Activated B cell treated with CpG ODN at 0.5 μM for 24 hours (primary cell): ENCODE data around the gene PRRC2A. TPM values are rescaled to one million over a fixed set of nuclear protein-coding genes. Genes with fewer than 3 reads are reported as not detected.
A peak's percentile ranks its signal among the peaks of the same experiment; 100 is the strongest.

Experiments
- ATAC-seq: fragments of 200-7000 bp; cut with Tn5 transposase; one replicate; pipeline ENCODE4 v1.10.0; 2021; ENCODE audit warnings: low read depth, mild to moderate bottlenecking, moderate library complexity
- CTCF ChIA-PET: fragments of 350-600 bp; sonication (Branson Sonifier 250); formaldehyde crosslinking; loops from one replicate; lab custom pipeline; 2021; ENCODE audit warnings: antibody characterized with exemption; lab: Charles Lee
- POLR2A ChIA-PET: fragments of 350-600 bp; sonication (Branson Sonifier 250); formaldehyde crosslinking; loops from one replicate; lab custom pipeline; 2021; ENCODE audit warnings: antibody characterized with exemption; lab: Charles Lee
- DNase-seq: peaks from one replicate; pipeline ENCODE4 v3.0.0; 2022
- H3K27ac Mint-ChIP-seq: one replicate; pipeline ENCODE4 v1.8.0; 2020; ENCODE audit warnings: mixed read lengths
- H3K27me3 Mint-ChIP-seq: one replicate; pipeline ENCODE4 v1.8.0; 2021; ENCODE audit warnings: mixed read lengths
- H3K36me3 Mint-ChIP-seq: one replicate; pipeline ENCODE4 v1.8.0; 2021; ENCODE audit warnings: low read depth, mixed read lengths
- H3K4me1 Mint-ChIP-seq: one replicate; pipeline ENCODE4 v1.8.0; 2021; ENCODE audit warnings: mixed read lengths
- H3K4me3 Mint-ChIP-seq: one replicate; pipeline ENCODE4 v1.8.0; 2020; ENCODE audit warnings: mild to moderate bottlenecking, mixed read lengths
- H3K9me3 Mint-ChIP-seq: one replicate; pipeline ENCODE4 v1.8.0; 2020; ENCODE audit warnings: mixed read lengths
- intact Hi-C: fragments of 100-400 bp; cut with micrococcal nuclease; formaldehyde crosslinking; loops from one replicate; pipeline ENCODE4 v1.15.1; 2024
- total RNA-seq: library from RNA; stranded (reverse); gene quantifications from 2 replicates; pipeline ENCODE4 v1.2.3, GENCODE V29; 2022
- TF ChIP-seq, protein P1 (sequence below): fragments of 200-600 bp; IDR thresholded peaks from one replicate; pipeline ENCODE4 v1.8.0; 2022; ENCODE audit warnings: antibody characterized with exemption, mild to moderate bottlenecking

The PRRC2A gene
- 246 and 283 TPM in 2 replicates for total RNA-seq

DNA sequence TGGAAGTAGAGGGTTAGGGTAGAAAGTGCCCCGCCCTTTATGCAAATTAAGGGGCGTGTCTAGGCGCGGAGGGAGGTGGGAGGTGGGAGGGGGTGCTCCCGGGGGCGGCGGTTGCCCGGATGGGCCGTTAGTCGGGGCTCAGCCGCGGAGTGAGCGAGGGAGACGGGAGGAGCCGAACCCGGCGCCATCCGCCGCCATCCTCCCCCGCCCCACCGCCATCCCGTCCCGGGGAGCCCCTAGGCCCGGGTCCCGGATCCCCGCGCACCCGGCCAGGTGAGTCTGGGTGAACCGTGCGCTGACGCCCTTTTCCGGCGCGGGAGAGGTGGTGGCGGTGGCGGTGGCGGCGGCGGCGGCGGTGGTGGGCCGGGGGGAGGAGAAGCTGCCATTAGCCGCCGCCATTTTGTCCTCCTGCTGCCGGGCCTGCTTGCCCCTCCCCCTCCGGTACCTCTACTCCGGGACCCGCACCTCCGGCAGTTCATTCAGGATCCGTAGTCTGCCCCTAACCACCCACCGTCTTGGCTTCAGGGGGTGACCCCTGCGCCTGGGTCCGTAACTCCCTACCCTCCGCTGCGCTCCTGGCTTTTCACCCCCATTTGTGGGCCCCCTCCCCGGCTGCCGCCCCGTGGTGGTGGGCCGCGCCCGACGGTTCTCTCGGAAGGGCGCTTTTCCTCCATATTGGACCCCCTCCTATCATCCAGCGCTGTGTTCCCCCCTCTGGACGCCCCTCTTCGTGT is at the start of gene PRRC2A:
Gene PRRC2A (plus strand): TSS at position 130 of the 734 bp plus-strand sequence. CDS start 2,075 bp downstream, outside the sequence.
- peak within 1 kb of the TSS; percentile 86 for H3K4me3 Mint-ChIP-seq
- peaks cover 1% of the 10 kb centered on the region for H3K9me3 Mint-ChIP-seq
- DNase-seq (no peak), ATAC-seq (peak; percentile 30)
- ChIA-PET POLR2A (interaction anchor here (0.6 to 2.9 kb wide), 26 partner anchors 8 to 1177 kb away, joined by 3 to 34 read pairs (median 5); partner anchors contain the start of genes ABHD16A, BAG6, DDAH2 and DDX39B), CTCF (interaction anchor here (1.0 to 1.3 kb wide), 2 partner anchors 22 to 70 kb away, joined by 3 to 6 read pairs; no protein-coding TSS in a partner anchor)
- no peaks in the 10 kb centered on the region for H3K27me3 Mint-ChIP-seq
- H3K27ac Mint-ChIP-seq: peak within 1 kb of the TSS; percentile 95
- peaks cover 50% of the 10 kb centered on the region for H3K36me3 Mint-ChIP-seq
- TF ChIP-seq, protein P1, sequence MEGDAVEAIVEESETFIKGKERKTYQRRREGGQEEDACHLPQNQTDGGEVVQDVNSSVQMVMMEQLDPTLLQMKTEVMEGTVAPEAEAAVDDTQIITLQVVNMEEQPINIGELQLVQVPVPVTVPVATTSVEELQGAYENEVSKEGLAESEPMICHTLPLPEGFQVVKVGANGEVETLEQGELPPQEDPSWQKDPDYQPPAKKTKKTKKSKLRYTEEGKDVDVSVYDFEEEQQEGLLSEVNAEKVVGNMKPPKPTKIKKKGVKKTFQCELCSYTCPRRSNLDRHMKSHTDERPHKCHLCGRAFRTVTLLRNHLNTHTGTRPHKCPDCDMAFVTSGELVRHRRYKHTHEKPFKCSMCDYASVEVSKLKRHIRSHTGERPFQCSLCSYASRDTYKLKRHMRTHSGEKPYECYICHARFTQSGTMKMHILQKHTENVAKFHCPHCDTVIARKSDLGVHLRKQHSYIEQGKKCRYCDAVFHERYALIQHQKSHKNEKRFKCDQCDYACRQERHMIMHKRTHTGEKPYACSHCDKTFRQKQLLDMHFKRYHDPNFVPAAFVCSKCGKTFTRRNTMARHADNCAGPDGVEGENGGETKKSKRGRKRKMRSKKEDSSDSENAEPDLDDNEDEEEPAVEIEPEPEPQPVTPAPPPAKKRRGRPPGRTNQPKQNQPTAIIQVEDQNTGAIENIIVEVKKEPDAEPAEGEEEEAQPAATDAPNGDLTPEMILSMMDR: no peak
- H3K4me1 Mint-ChIP-seq: peaks cover 38% of the 10 kb centered on the region
- intact Hi-C loops: loop anchor here (1.0 to 5.0 kb wide), 12 partner anchors 32 to 1064 kb away; partner anchors contain the start of genes ABHD16A, BAG6, CLIC1 and DDX39B

DNA sequence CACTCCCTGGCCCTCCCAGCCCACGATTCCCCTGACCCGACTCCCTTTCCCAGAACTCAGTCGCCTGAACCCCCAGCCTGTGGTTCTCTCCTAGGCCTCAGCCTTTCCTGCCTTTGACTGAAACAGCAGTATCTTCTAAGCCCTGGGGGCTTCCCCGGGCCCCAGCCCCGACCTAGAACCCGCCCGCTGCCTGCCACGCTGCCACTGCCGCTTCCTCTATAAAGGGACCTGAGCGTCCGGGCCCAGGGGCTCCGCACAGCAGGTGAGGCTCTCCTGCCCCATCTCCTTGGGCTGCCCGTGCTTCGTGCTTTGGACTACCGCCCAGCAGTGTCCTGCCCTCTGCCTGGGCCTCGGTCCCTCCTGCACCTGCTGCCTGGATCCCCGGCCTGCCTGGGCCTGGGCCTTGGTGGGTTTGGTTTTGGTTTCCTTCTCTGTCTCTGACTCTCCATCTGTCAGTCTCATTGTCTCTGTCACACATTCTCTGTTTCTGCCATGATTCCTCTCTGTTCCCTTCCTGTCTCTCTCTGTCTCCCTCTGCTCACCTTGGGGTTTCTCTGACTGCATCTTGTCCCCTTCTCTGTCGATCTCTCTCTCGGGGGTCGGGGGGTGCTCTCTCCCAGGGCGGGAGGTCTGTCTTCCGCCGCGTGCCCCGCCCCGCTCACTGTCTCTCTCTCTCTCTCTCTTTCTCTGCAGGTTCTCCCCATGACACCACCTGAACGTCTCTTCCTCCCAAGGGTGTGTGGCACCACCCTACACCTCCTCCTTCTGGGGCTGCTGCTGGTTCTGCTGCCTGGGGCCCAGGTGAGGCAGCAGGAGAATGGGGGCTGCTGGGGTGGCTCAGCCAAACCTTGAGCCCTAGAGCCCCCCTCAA is 48.2 kb upstream of the PRRC2A start, which contains the start of gene LTA:
Gene LTA (plus strand): TSS at position 249 of the 871 bp plus-strand sequence. CDS start 454 bp downstream, at position 703.
- Mint-ChIP-seq H3K4me1 (peaks cover 97% of the 10 kb centered on the region), H3K9me3 (no peaks in the 10 kb centered on the region), H3K27me3 (no peaks in the 10 kb centered on the region), H3K27ac (peak within 1 kb of the TSS; percentile 99), H3K36me3 (peaks cover 39% of the 10 kb centered on the region), H3K4me3 (peak within 1 kb of the TSS; percentile 98)
- CTCF ChIA-PET: interaction anchor here (2.9 to 25.7 kb wide), 4 partner anchors 9 to 24 kb away, joined by 21 to 611 read pairs (median 305); partner anchors contain the start of genes ATP6V1G2, DDX39B, LST1 and LTB
- intact Hi-C loops: loop anchor here (1.0 kb wide), 2 partner anchors 8 to 12 kb away; no protein-coding TSS in a partner anchor
- peak; percentile 43 for ATAC-seq
- DNase-seq: peak; percentile 72
- POLR2A ChIA-PET: interaction anchor here (0.6 to 25.3 kb wide), 9 partner anchors 9 to 111 kb away, joined by 3 to 1155 read pairs (median 51); partner anchors contain the start of genes DDX39B, LST1, LTB and NCR3
- TF ChIP-seq, protein P1: no peak

DNA sequence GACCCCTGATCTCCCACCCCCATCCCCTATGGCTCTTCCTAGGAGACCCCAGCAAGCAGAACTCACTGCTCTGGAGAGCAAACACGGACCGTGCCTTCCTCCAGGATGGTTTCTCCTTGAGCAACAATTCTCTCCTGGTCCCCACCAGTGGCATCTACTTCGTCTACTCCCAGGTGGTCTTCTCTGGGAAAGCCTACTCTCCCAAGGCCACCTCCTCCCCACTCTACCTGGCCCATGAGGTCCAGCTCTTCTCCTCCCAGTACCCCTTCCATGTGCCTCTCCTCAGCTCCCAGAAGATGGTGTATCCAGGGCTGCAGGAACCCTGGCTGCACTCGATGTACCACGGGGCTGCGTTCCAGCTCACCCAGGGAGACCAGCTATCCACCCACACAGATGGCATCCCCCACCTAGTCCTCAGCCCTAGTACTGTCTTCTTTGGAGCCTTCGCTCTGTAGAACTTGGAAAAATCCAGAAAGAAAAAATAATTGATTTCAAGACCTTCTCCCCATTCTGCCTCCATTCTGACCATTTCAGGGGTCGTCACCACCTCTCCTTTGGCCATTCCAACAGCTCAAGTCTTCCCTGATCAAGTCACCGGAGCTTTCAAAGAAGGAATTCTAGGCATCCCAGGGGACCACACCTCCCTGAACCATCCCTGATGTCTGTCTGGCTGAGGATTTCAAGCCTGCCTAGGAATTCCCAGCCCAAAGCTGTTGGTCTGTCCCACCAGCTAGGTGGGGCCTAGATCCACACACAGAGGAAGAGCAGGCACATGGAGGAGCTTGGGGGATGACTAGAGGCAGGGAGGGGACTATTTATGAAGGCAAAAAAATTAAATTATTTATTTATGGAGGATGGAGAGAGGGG is 47.0 kb upstream of the PRRC2A start:
- intact Hi-C loops: loop anchor here (2.0 kb wide), 1 partner anchor 79 kb away; the partner anchor contains the start of gene BAG6

More for the DNA sequence above, 47.0 kb upstream of the PRRC2A start:
- H3K27ac Mint-ChIP-seq: peak overlapping the region; percentile 99
- DNase-seq: no peak
- peaks cover 48% of the 10 kb centered on the region for H3K36me3 Mint-ChIP-seq
- no peaks in the 10 kb centered on the region for H3K27me3 Mint-ChIP-seq
- no peak for ATAC-seq
- TF ChIP-seq, protein P1: no peak
- H3K4me1 Mint-ChIP-seq: peaks cover 95% of the 10 kb centered on the region
- no peaks in the 10 kb centered on the region for H3K9me3 Mint-ChIP-seq
- POLR2A ChIA-PET: interaction anchor here (0.6 to 26.0 kb wide), 8 partner anchors 3 to 109 kb away, joined by 3 to 1155 read pairs (median 121); partner anchors contain the start of genes BAG6, LST1, LTA and LTB
- peak overlapping the region; percentile 98 for H3K4me3 Mint-ChIP-seq
- CTCF ChIA-PET: interaction anchor here (5.0 to 25.7 kb wide), 3 partner anchors 11 to 23 kb away, joined by 33 to 611 read pairs (median 577); partner anchors contain the start of genes ATP6V1G2, DDX39B, LST1 and LTB
